ENCODE data around the gene CCL22.

Gene CCL22

GRCh38 chr16:57358086-57358420 is 530 bp upstream of the CCL22 start:
- no peak for DNase-seq (ENCODE audit: low read depth, low spot score)
- CTCF ChIA-PET: no interaction called here
- no peak overlapping the region for H3K4me3 ChIP-seq (ENCODE audit: low read depth, low read length)
- POLR2A ChIA-PET: no interaction called here
- no peak for TF ChIP-seq CTCF (IDR thresholded peaks at IDR 0.05; ENCODE audit: insufficient read depth, low read length, missing control alignments)

- CTCF ChIA-PET: interaction anchor here (1.6 kb wide), 1 partner anchor 58 kb away, joined by 4 read pairs; no protein-coding TSS in a partner anchor
- no peak overlapping the region for H3K4me3 ChIP-seq (ENCODE audit: low read depth, low read length)
- POLR2A ChIA-PET: no interaction called here
- DNase-seq (ENCODE audit: low read depth, low spot score): no peak
- TF ChIP-seq CTCF (IDR thresholded peaks at IDR 0.05; ENCODE audit: insufficient read depth, low read length, missing control alignments): no peak
These were observed 1.8 kb downstream of the CCL22 start for GRCh38 chr16:57360321-57360935.

DNA sequence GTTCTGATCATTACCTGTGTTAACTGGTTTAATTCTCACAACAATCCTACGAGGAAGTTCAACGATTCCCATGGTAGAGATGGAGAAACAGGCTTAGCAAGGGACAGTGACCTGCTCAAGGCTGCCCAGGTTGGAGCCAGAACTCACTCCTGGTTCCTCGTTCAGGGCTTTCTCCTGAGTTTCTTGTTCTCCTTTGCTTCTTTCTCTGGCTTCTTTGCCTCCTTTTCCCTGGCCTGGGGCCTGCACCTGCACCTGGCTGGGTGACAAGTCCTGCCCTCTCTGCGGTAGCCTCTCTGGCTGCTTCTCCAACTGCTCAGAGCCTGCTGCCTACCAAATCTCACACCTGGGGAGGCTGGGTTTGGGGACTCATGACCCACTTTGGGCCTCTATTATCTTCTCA is 2.8 kb downstream of the CCL22 start:
- no peak for TF ChIP-seq CTCF (IDR thresholded peaks at IDR 0.05; ENCODE audit: insufficient read depth, low read length, missing control alignments)
- no peak for DNase-seq (ENCODE audit: low read depth, low spot score)
- ChIA-PET POLR2A (no interaction called here), CTCF (interaction anchor here (1.6 kb wide), 1 partner anchor 59 kb away, joined by 4 read pairs; no protein-coding TSS in a partner anchor)
- no peak overlapping the region for H3K4me3 ChIP-seq (ENCODE audit: low read depth, low read length)

DNA sequence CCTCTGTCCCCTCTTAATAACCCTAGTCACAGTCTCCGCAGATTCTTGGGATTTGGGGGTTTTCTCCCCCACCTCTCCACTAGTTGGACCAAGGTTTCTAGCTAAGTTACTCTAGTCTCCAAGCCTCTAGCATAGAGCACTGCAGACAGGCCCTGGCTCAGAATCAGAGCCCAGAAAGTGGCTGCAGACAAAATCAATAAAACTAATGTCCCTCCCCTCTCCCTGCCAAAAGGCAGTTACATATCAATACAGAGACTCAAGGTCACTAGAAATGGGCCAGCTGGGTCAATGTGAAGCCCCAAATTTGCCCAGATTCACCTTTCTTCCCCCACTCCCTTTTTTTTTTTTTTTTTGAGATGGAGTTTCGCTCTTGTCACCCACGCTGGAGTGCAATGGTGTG is 5.6 kb downstream of the CCL22 start:
- no peak for DNase-seq (ENCODE audit: low read depth, low spot score)
- no peak overlapping the region for H3K4me3 ChIP-seq (ENCODE audit: low read depth, low read length)
- no peak for TF ChIP-seq CTCF (IDR thresholded peaks at IDR 0.05; ENCODE audit: insufficient read depth, low read length, missing control alignments)
- CTCF ChIA-PET: no interaction called here
- POLR2A ChIA-PET: no interaction called here

DNA sequence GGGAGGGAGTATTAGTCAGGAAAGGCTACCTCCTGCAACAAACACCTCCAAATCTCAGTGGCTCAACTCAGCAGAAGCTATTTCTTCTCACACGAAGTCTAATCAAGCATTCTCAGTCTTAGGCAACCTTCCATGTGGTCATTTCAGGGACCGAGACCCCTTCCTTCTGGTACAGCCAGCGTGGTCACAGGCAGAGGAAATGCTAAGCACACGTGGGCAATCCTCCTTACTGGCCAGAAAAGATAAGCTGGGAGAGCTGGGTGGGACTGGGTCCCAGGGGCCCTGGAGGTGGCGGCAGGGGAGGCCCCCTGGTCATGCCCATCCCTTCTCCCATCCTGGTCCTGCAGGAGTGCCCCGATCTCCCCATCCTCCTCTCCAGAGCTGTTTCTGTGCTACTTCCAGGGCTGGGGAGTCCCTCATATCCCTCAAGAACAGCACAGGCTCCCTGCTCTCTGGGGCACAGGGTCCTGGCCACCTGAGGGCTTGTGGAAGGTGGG is 8.0 kb downstream of the CCL22 start:
- no peak for DNase-seq (ENCODE audit: low read depth, low spot score)
- ChIA-PET POLR2A (no interaction called here), CTCF (interaction anchor here (1.0 kb wide), 1 partner anchor 51 kb away, joined by 3 read pairs; no protein-coding TSS in a partner anchor)
- no peak overlapping the region for H3K4me3 ChIP-seq (ENCODE audit: low read depth, low read length)
- no peak for TF ChIP-seq CTCF (IDR thresholded peaks at IDR 0.05; ENCODE audit: insufficient read depth, low read length, missing control alignments)

DNA sequence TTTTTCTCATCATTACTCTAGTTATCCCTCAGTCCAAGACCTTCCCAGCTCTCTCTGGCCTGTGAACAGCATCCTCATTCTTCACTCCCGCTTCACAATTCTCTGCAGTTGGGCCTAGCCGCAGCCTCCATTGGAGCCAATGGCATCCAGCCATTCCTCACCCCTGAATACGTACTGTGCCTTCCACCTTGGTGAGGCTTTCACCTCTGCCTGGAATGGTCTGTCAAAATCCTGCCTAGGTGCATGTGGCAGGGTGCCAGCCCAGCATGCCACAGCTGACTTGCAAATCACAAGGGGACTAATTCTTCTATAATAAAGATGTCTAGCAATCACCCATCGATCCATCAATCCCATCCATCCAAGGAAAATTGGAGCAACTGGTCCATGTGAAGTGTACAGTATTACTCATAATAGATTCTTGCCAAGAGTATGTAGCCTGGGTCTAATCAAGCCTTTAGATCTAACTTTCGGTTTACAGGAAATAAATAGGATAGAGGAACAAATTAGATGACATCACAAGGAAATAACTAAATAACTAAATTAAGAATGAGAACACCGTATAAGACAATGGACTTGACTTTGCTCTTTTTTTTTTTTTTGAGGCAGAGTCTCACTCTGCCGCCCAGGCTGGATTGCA is 8.7 kb downstream of the CCL22 start:
- CTCF ChIA-PET: interaction anchor here (1.0 kb wide), 1 partner anchor 50 kb away, joined by 3 read pairs; no protein-coding TSS in a partner anchor
- no peak for DNase-seq (ENCODE audit: low read depth, low spot score)

More for the DNA sequence above, 8.7 kb downstream of the CCL22 start:
- no peak for TF ChIP-seq CTCF (IDR thresholded peaks at IDR 0.05; ENCODE audit: insufficient read depth, low read length, missing control alignments)
- POLR2A ChIA-PET: no interaction called here
- H3K4me3 ChIP-seq (ENCODE audit: low read depth, low read length): no peak overlapping the region
